ENCODE data around the gene WDR81.

DNA sequence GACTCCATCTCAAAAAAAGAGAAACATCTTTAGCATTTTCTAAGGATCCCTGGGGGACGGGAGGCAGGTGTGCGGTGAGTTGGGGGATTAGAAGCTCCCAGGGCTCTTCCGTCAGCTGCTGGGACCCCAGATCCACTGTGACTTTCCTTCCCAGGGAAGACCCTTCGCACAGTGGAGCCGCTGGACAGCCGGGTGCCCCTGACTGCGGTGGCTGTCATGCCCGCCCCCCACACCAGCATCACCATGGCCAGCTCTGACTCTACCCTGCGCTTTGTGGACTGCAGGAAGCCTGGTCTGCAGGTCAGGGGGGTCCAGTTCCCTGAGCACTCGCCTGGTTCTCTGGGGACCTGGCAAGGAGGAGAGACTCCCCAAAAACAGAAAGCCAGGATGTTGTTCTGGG is 10.9 kb downstream of the WDR81 start:
- TF ChIP-seq, protein P1, sequence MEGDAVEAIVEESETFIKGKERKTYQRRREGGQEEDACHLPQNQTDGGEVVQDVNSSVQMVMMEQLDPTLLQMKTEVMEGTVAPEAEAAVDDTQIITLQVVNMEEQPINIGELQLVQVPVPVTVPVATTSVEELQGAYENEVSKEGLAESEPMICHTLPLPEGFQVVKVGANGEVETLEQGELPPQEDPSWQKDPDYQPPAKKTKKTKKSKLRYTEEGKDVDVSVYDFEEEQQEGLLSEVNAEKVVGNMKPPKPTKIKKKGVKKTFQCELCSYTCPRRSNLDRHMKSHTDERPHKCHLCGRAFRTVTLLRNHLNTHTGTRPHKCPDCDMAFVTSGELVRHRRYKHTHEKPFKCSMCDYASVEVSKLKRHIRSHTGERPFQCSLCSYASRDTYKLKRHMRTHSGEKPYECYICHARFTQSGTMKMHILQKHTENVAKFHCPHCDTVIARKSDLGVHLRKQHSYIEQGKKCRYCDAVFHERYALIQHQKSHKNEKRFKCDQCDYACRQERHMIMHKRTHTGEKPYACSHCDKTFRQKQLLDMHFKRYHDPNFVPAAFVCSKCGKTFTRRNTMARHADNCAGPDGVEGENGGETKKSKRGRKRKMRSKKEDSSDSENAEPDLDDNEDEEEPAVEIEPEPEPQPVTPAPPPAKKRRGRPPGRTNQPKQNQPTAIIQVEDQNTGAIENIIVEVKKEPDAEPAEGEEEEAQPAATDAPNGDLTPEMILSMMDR (IDR thresholded peaks at IDR 0.05; ENCODE audit: low read depth, low read length), result no peak
- TF ChIP-seq EZH2phosphoT487 (IDR thresholded peaks at IDR 0.05; ENCODE audit: low read depth), result no peak

Measured in OCI-LY3 (cell line).